Keratinocyte (primary cell): Measurements from ENCODE around the gene MAGIX. TPM values are rescaled to one million over a fixed set of nuclear protein-coding genes. Genes with fewer than 3 reads are reported as not detected.
A peak's percentile ranks its signal among the peaks of the same experiment; 100 is the strongest.
"Not testable (repeated sequence)": the region's sequence is repeated elsewhere in the genome, so short reads cannot be mapped to it uniquely, and the experiment has no call there.

Experiments used
- DNase-seq: peaks from one replicate; pipeline ENCODE4 v3.0.0-alpha.2; 2011; ENCODE audit warnings: low read depth, missing footprints, low spot score
- FAIRE-seq: peaks from 2 replicates; lab custom pipeline; 2011; peaks lifted over from hg19 to GRCh38; lab: Jason Lieb, UNC
- H2AFZ ChIP-seq: 2 replicates; pipeline ENCODE4 v1.6.0; 2012; ENCODE audit warnings: low read length, control low read depth, inconsistent platforms; ENCODE audit not compliant: control insufficient read depth
- H3K27ac ChIP-seq: 2 replicates; pipeline ENCODE4 v1.5.1; 2011; ENCODE audit warnings: low read length; ENCODE audit not compliant: control insufficient read depth, insufficient read depth
- H3K27me3 ChIP-seq: 3 replicates; pipeline ENCODE4 v1.6.0; 2011; ENCODE audit warnings: low read length; ENCODE audit not compliant: control insufficient read depth, insufficient read depth; ENCODE audit errors: extremely low read depth
- H3K36me3 ChIP-seq, 2 experiments: 2 replicates in 1 of 2; 3 replicates in 1 of 2; pipeline ENCODE4 v1.5.1; 2011; ENCODE audit warnings: low read length in 2 of 2, mild to moderate bottlenecking in 1 of 2; ENCODE audit not compliant: control insufficient read depth in 2 of 2, insufficient read depth in 2 of 2; ENCODE audit errors: extremely low read depth in 1 of 2
- H3K4me1 ChIP-seq: 3 replicates; pipeline ENCODE4 v1.5.1; 2011; ENCODE audit warnings: low read length; ENCODE audit not compliant: control insufficient read depth, insufficient read depth; ENCODE audit errors: extremely low read depth
- H3K4me2 ChIP-seq: 3 replicates; pipeline ENCODE4 v1.6.0; 2011; ENCODE audit warnings: low read depth, low read length; ENCODE audit not compliant: control insufficient read depth, insufficient read depth; ENCODE audit errors: extremely low read depth
- H3K4me3 ChIP-seq, 3 experiments: fragments of 200-600 bp in 1 of 3; sonication (generic) in 1 of 3; 2 replicates in 2 of 3; 3 replicates in 1 of 3; pipeline ENCODE4 v1.5.1; 2011 to 2016; ENCODE audit warnings: low read length in 3 of 3, mild to moderate bottlenecking in 3 of 3, control low read depth in 2 of 3, inconsistent platforms in 1 of 3, low read depth in 1 of 3, mixed read lengths in 1 of 3, mixed run types in 1 of 3, moderate library complexity in 1 of 3; ENCODE audit not compliant: control insufficient read depth in 2 of 3, insufficient read depth in 2 of 3; ENCODE audit errors: extremely low read depth in 1 of 3
- H3K79me2 ChIP-seq: 2 replicates; pipeline ENCODE4 v1.6.0; 2012; ENCODE audit warnings: low read length; ENCODE audit not compliant: control insufficient read depth, insufficient read depth
- H3K9ac ChIP-seq: 3 replicates; pipeline ENCODE4 v1.6.0; 2011; ENCODE audit warnings: low read length; ENCODE audit not compliant: control insufficient read depth, insufficient read depth; ENCODE audit errors: extremely low read depth
- H3K9me1 ChIP-seq: 3 replicates; pipeline ENCODE4 v1.6.0; 2011; ENCODE audit warnings: low read length; ENCODE audit not compliant: control insufficient read depth, insufficient read depth; ENCODE audit errors: extremely low read depth
- H3K9me3 ChIP-seq: 2 replicates; pipeline ENCODE4 v1.5.1; 2012; ENCODE audit warnings: low read depth, low read length; ENCODE audit not compliant: control insufficient read depth
- H4K20me1 ChIP-seq: 3 replicates; pipeline ENCODE4 v1.6.0; 2011; ENCODE audit warnings: low read length; ENCODE audit not compliant: control insufficient read depth, insufficient read depth; ENCODE audit errors: extremely low read depth
- CTCF ChIP-seq, 3 experiments: IDR thresholded peaks in 1 of 3; conservative IDR thresholded peaks in 1 of 3; optimal IDR thresholded peaks in 1 of 3; 2 replicates in 2 of 3; 3 replicates in 1 of 3; pipeline versions ENCODE3 to v1.5.1; 2011; ENCODE audit warnings: low read length in 3 of 3, mild to moderate bottlenecking in 3 of 3, moderate library complexity in 2 of 3, control low read depth in 1 of 3, inconsistent platforms in 1 of 3; ENCODE audit not compliant: insufficient read depth in 2 of 3; ENCODE audit errors: extremely low read depth in 1 of 3
- EZH2 ChIP-seq: IDR thresholded peaks from one replicate; pipeline ENCODE4 v1.6.1; 2012; ENCODE audit warnings: inconsistent platforms, mild to moderate bottlenecking, low read length, moderate library complexity
- dilution Hi-C: fragments of 300-500 bp; cut with MboI; formaldehyde crosslinking; loops from one replicate; pipeline ENCODE4 v1.7.0; 2020; ENCODE audit warnings: low sequenced_read_pairs; ENCODE audit not compliant: extremely low pct_ligation_motif_present
- polyA plus RNA-seq, 5 experiments: library from polyadenylated mRNA; depleted of rRNA in 3 of 5; stranded (reverse) in 3 of 5; stranded (forward) in 1 of 5; unstranded in 1 of 5; fragments of >200 nt; gene quantifications; 1 replicate in 1 of 5; 2 replicates in 3 of 5; 3 replicates in 1 of 5; pipeline versions ENCODE4 v1.2.1 to v1.2.3, GENCODE V29; 2011 to 2012; ENCODE audit warnings: missing spikeins in 2 of 5, low read depth in 1 of 5, low replicate concordance in 1 of 5

MAGIX gene
- polyA plus RNA-seq, 1 donor (not counting 4 experiments of a cell fraction or from before 2014, with no cell fraction given) = 0.51 TPM

- dilution Hi-C loops, FAIRE-seq, H3K4me3 ChIP-seq, H3K4me1 ChIP-seq, H3K79me2 ChIP-seq, H3K27ac ChIP-seq, H3K9ac ChIP-seq, H3K36me3 ChIP-seq, H3K4me2 ChIP-seq, H3K27me3 ChIP-seq, H3K9me1 ChIP-seq, H3K9me3 ChIP-seq, DNase-seq, H4K20me1 ChIP-seq, H2AFZ ChIP-seq: not testable (repeated sequence)
- TF ChIP-seq CTCF (optimal IDR thresholded peaks at IDR 0.05 in 1 of 3, IDR thresholded peaks at IDR 0.05 in 1 of 3, conservative IDR thresholded peaks at IDR 0.05 in 1 of 3; ENCODE audit: extremely low read depth in 1 of 3, insufficient read depth in 2 of 3, low read length in 3 of 3) = peak; percentile 15 to 22 (median 19)
Measured at GRCh38 chrX:49142264-49142663, 20.3 kb upstream of the MAGIX start.

- H3K9me3 ChIP-seq, H2AFZ ChIP-seq, H3K9ac ChIP-seq, H3K4me2 ChIP-seq, H3K9me1 ChIP-seq, H3K27ac ChIP-seq, H4K20me1 ChIP-seq, dilution Hi-C loops, H3K36me3 ChIP-seq, FAIRE-seq, H3K79me2 ChIP-seq, H3K4me1 ChIP-seq, H3K4me3 ChIP-seq, DNase-seq, H3K27me3 ChIP-seq: not testable (repeated sequence)
Measured at GRCh38 chrX:49143154-49143553, 19.4 kb upstream of the MAGIX start.

- H3K36me3 ChIP-seq = no peaks in the 10 kb centered on the region
- no peaks in the 10 kb centered on the region for H3K79me2 ChIP-seq
- no peak overlapping the region for H3K27ac ChIP-seq
- TF ChIP-seq EZH2 = no peak
- no peak for TF ChIP-seq CTCF (optimal IDR thresholded peaks at IDR 0.05 in 1 of 3, IDR thresholded peaks at IDR 0.05 in 1 of 3, conservative IDR thresholded peaks at IDR 0.05 in 1 of 3; ENCODE audit: extremely low read depth in 1 of 3, insufficient read depth in 2 of 3, low read length in 3 of 3)
- no peaks in the 10 kb centered on the region for H3K4me1 ChIP-seq
- no peak overlapping the region for H2AFZ ChIP-seq
- no peak for DNase-seq
- FAIRE-seq = no peak
- H3K9me3 ChIP-seq = no peaks in the 10 kb centered on the region
- H3K9me1 ChIP-seq = no peaks in the 10 kb centered on the region
- no peaks in the 10 kb centered on the region for H4K20me1 ChIP-seq
- dilution Hi-C loops = no loop called here
- no peaks in the 10 kb centered on the region for H3K27me3 ChIP-seq
- no peak overlapping the region for H3K9ac ChIP-seq
- H3K4me2 ChIP-seq = no peak overlapping the region
- H3K4me3 ChIP-seq = no peak overlapping the region
Measured at GRCh38 chrX:49147282-49147681, 15.3 kb upstream of the MAGIX start.
